Bronchial epithelial cell (primary cell): ENCODE data around the gene HMX1. TPM values are rescaled to one million over a fixed set of nuclear protein-coding genes. Genes with fewer than 3 reads are reported as not detected.

ENCODE experiments used
- DNase-seq: peaks from one replicate; pipeline ENCODE4 v3.0.0-alpha.2; 2010; ENCODE audit warnings: low read depth
- FAIRE-seq: peaks from 2 replicates; lab custom pipeline; 2011; peaks lifted over from hg19 to GRCh38; lab: Jason Lieb, UNC
- H3K27me3 ChIP-seq: 2 replicates; pipeline ENCODE4 v1.5.1; 2011; ENCODE audit warnings: low read length; ENCODE audit not compliant: control insufficient read depth, insufficient read depth
- H3K36me3 ChIP-seq: 2 replicates; pipeline ENCODE4 v1.5.1; 2011; ENCODE audit warnings: low read length; ENCODE audit not compliant: control insufficient read depth, insufficient read depth
- H3K4me3 ChIP-seq: 2 replicates; pipeline ENCODE4 v1.5.1; 2011; ENCODE audit warnings: mild to moderate bottlenecking, low read depth, low read length, control low read depth
- total RNA-seq: library from RNA; depleted of rRNA; stranded (reverse); fragments of >200 nt; gene quantifications from 2 replicates; pipeline ENCODE4 v1.2.1, GENCODE V29; 2014
- TF ChIP-seq, protein P1 (sequence below): IDR thresholded peaks from 2 replicates; pipeline ENCODE4 v1.5.1; 2011; ENCODE audit warnings: mild to moderate bottlenecking, moderate library complexity, low read length, control low read depth, inconsistent platforms; ENCODE audit not compliant: insufficient read depth, severe bottlenecking

Gene HMX1
- total RNA-seq, 1 donor from 2014 or later = not detected

DNA sequence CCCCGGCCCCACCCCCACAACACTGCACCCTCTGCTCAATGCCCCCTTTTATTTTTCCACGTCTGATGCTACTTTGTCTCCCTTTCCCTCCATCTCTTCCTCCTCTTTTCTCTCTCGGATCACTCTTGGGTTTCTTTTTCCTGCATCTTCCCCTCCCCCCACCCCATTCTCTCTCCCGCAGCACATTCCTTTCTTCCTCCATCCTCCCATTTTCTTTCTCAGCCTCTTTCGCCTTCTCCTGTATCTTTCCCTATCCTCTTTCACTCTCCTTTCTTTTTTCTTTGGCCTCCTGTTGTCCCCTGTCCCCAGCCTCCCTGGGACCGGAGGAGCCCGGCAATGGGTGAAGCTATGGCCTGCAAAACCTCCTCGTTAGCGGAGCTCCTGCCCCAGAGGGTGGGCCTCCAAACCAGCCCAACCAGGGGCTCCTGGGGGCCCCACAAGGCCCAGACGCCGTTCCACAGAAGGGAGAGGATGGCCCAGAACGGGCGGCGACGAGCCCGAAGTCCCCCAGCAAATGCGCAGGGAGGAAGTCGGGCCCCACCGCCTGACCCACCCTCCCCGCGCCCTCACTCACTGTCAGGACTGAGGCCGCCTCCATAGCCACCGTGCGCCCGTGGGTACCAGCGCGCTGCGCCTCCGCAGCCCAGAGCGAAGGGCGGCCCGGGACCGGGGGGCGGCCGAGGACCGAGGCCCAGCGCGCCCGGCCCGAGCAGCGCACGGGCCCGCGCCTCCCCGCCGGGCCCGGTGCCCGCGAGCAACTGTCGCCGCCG is 807 bp downstream of the HMX1 start:
- no peak for FAIRE-seq
- no peaks in the 10 kb centered on the region for H3K36me3 ChIP-seq
- DNase-seq = no peak
- TF ChIP-seq, protein P1, sequence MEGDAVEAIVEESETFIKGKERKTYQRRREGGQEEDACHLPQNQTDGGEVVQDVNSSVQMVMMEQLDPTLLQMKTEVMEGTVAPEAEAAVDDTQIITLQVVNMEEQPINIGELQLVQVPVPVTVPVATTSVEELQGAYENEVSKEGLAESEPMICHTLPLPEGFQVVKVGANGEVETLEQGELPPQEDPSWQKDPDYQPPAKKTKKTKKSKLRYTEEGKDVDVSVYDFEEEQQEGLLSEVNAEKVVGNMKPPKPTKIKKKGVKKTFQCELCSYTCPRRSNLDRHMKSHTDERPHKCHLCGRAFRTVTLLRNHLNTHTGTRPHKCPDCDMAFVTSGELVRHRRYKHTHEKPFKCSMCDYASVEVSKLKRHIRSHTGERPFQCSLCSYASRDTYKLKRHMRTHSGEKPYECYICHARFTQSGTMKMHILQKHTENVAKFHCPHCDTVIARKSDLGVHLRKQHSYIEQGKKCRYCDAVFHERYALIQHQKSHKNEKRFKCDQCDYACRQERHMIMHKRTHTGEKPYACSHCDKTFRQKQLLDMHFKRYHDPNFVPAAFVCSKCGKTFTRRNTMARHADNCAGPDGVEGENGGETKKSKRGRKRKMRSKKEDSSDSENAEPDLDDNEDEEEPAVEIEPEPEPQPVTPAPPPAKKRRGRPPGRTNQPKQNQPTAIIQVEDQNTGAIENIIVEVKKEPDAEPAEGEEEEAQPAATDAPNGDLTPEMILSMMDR = no peak
- peaks cover 63% of the 10 kb centered on the region for H3K27me3 ChIP-seq
- H3K4me3 ChIP-seq = no peak overlapping the region

GRCh38 chr4:8869898-8870646 is 1.6 kb downstream of the HMX1 start:
- TF ChIP-seq, protein P1 = no peak

GRCh38 chr4:8869002-8869897 is 2.4 kb downstream of the HMX1 start:
- DNase-seq (no peak), FAIRE-seq (no peak)
- TF ChIP-seq, protein P1 = no peak
- Histone ChIP-seq H3K4me3 (no peak overlapping the region), H3K36me3 (no peaks in the 10 kb centered on the region), H3K27me3 (peaks cover 60% of the 10 kb centered on the region)

More at GRCh38 chr4:8869898-8870646, 1.6 kb downstream of the HMX1 start:
- DNase-seq (no peak), FAIRE-seq (no peak)
- Histone ChIP-seq H3K36me3 (no peaks in the 10 kb centered on the region), H3K4me3 (no peak overlapping the region), H3K27me3 (peaks cover 61% of the 10 kb centered on the region)

DNA sequence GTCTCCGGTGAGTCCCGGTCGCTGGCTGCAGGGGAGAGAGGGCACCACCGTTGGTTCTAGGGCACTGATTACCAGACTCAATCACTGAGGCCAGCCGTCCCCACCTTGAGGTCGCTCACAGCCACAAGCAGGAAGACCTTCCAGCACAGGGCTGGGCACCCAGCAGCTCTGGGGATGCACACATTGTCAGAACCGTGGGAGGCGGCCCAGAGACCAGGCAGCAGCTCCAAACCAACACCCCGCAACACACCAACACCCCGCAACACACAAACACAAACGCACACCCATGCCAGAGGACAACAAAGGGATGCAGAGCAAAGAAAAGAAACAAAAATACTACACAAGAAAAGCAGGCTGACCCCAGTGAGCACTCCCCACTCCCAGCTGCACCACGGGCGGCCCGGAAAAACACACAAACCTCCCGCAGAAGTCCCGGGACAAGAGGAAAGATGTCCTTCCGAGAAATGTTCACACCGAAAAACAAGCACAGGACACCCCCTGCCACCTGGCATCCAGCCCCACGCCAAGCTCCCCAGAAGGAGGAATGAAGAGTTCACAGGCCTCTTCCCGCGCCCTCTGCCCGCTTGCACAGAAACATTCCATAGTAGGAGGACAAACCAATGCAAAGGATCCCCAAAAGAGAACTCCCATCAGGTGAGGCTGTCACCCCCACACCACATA is 3.2 kb downstream of the HMX1 start:
- no peak for FAIRE-seq
- H3K27me3 ChIP-seq = peaks cover 57% of the 10 kb centered on the region

More for the DNA sequence above, 3.2 kb downstream of the HMX1 start:
- TF ChIP-seq, protein P1 = no peak
- no peaks in the 10 kb centered on the region for H3K36me3 ChIP-seq
- DNase-seq = no peak
- H3K4me3 ChIP-seq = no peak overlapping the region
